Heart left ventricle (tissue), 16 donors: ENCODE data around the gene ETV6. TPM values are rescaled to one million over a fixed set of nuclear protein-coding genes. Genes with fewer than 3 reads are reported as not detected.

ENCODE experiments used
- ATAC-seq, 4 donors: fragments of 200-7000 bp; cut with Tn5 transposase; one replicate each; pipeline ENCODE4 v1.9.1; 2020 to 2022; ENCODE audit warnings: moderate library complexity in 4 of 4, mild to moderate bottlenecking in 3 of 4, moderate number of reproducible peaks in 1 of 4
- DNase-seq, 5 donors: peaks; one replicate each; pipeline ENCODE4 v3.0.0-alpha.2; 2020
- H3K27ac ChIP-seq, 12 donors: fragments of 200-600 bp; sonication (generic) in 4 of 12; one replicate each; pipeline versions ENCODE4 v1.5.0 to v1.8.0; 2016 to 2022; ENCODE audit warnings: mild to moderate bottlenecking in 2 of 12
- H3K27me3 ChIP-seq, 9 donors: fragments of 200-600 bp; sonication (generic) in 2 of 9; one replicate each; pipeline versions ENCODE4 v1.5.1 to v1.8.0; 2016 to 2022; ENCODE audit warnings: mild to moderate bottlenecking in 3 of 9
- H3K36me3 ChIP-seq, 9 donors: fragments of 200-600 bp; sonication (generic) in 2 of 9; one replicate each; pipeline versions ENCODE4 v1.5.0 to v1.8.0; 2018 to 2022; ENCODE audit warnings: mild to moderate bottlenecking in 2 of 9
- H3K4me1 ChIP-seq, 12 donors: fragments of 200-600 bp; sonication (generic) in 4 of 12; one replicate each; pipeline versions ENCODE4 v1.5.0 to v1.8.0; 2016 to 2022; ENCODE audit warnings: mild to moderate bottlenecking in 3 of 12
- H3K4me3 ChIP-seq, 12 donors: fragments of 200-600 bp; sonication (generic) in 4 of 12; one replicate each; pipeline versions ENCODE4 v1.5.0 to v1.8.0; 2017 to 2022; ENCODE audit warnings: mild to moderate bottlenecking in 9 of 12, moderate library complexity in 4 of 12
- H3K9me3 ChIP-seq, 12 donors: fragments of 200-600 bp; sonication (generic) in 4 of 12; one replicate each; pipeline versions ENCODE4 v1.5.0 to v1.8.0; 2016 to 2022; ENCODE audit warnings: mild to moderate bottlenecking in 1 of 12
- CTCF ChIP-seq, 12 donors: fragments of 200-600 bp; sonication (generic) in 4 of 12; IDR thresholded peaks; one replicate each; pipeline versions ENCODE4 v1.5.0 to v1.8.0; 2018 to 2022; ENCODE audit warnings: antibody characterized with exemption in 12 of 12, mild to moderate bottlenecking in 5 of 12
- POLR2A ChIP-seq, 2 donors: fragments of 450-650 bp; IDR thresholded peaks; one replicate each; pipeline ENCODE4 v1.6.1; 2017; ENCODE audit warnings: antibody characterized with exemption in 2 of 2, mild to moderate bottlenecking in 2 of 2, moderate library complexity in 2 of 2
- WGBS, 4 donors: extraction: QIAGEN DNeasy Blood & Tissue Kit in 2 of 4; methylation state at CpG; one replicate each; pipeline versions ENCODE4 v1.1.5 to v1.1.7; 2013 to 2018; 5-methylcytosine and 5-hydroxymethylcytosine counted together
- intact Hi-C, 10 donors: fragments of 100-400 bp; cut with DNase I; formaldehyde crosslinking; loops; one replicate each; pipeline versions ENCODE4 v1.11.1 to v1.14.2; 2022
- polyA plus RNA-seq, 2 donors: library from polyadenylated mRNA; stranded (reverse); fragments of 200-250 nt; gene quantifications; one replicate each; pipeline ENCODE4 v1.2.3, GENCODE V29; 2013
- total RNA-seq, 9 donors: library from RNA; depleted of rRNA in 2 of 9; stranded (reverse); fragments of >200 nt in 2 of 9; fragmentation: NEBNext Ultra II Directional in 3 of 9; extraction: Animal tissue kit (Norgen Biotek cat#: 25700) in 3 of 9; gene quantifications; one replicate each; pipeline versions ENCODE4 v1.1.0 to v1.2.4, GENCODE V29; 2016 to 2023
- donor health status: ischemic (EF 13 %, LVEDD 7.1; RV severe dilation, severe dysfunction).
- donor health status: healthy with polysubstance abuse.
- donor health status: DM: no; HTN: yes; CAD: no.
- donor health status: DM: no; HTN: no; CAD: no.
- donor health status: ischemic (EF 25% LVEDD 6.9; RV normal size, moderate dysfunction).
- donor health status: ischemic (EF 25% LVEDD 5.7; RV mildly dilated, moderate dysfunction).
- donor health status: healthy.
- donor health status: DM: yes; HTN: yes; CAD: no.
- donor health status: ischemic (EF 35%, LVEDD 5.7; RV mildly dilated, moderate dysfunction).
- donor health status: nonischemic (EF 11% LVEDD 7.7; RV severe dilation, severe dysfunction).
- donor health status: DM: yes; HTN: yes; CAD: no.
- donor health status: PGD.
- donor health status: ischemic (EF 29% LVEDD 5.4; RV normal size, mild dysfunction).
- donor health status: nonischemic (EF 23%, LVEDD 6.1; RV moderate dilation, normal function).

The ETV6 gene
- total and polyA plus RNA-seq, 11 donors: 3.9 to 37.3 (median 12.4) TPM

- Histone ChIP-seq H3K4me3 (no peak overlapping the region), H3K27ac (peak overlapping the region in 7 of 12 donors; percentile 34 to 74 (median 63)), H3K36me3 (peaks cover 0 to 5% (median 0%) of the 10 kb centered on the region in 9 donors), H3K9me3 (no peaks in the 10 kb centered on the region), H3K27me3 (no peaks in the 10 kb centered on the region), H3K4me1 (peaks cover 0 to 53% (median 27%) of the 10 kb centered on the region in 12 donors)
- TF ChIP-seq CTCF (IDR thresholded peaks at IDR 0.05) (no peak), POLR2A (IDR thresholded peaks at IDR 0.05) (no peak)
- no peak for DNase-seq
- 78 to 81% (median 80%) methylated on average over 12 of the region's 12 CpGs for WGBS, 4 donors
- intact Hi-C loops: no loop called here
- ATAC-seq: peak in 2 of 4 donors; percentile 35 to 39
Measured at GRCh38 chr12:11777962-11778361, 128.5 kb downstream of the ETV6 start.

GRCh38 chr12:11778713-11779685 is 129.5 kb downstream of the ETV6 start:
- TF ChIP-seq CTCF (IDR thresholded peaks at IDR 0.05) (no peak), POLR2A (IDR thresholded peaks at IDR 0.05) (no peak)
- 56 to 65% (median 60%) methylated on average over 12 of the region's 12 CpGs for WGBS, 4 donors
- H3K9me3 ChIP-seq: no peaks in the 10 kb centered on the region

GRCh38 chr12:11780521-11781101 is 131.1 kb downstream of the ETV6 start:
- ATAC-seq: peak in 2 of 4 donors; percentile 19 to 36

More at GRCh38 chr12:11778713-11779685, 129.5 kb downstream of the ETV6 start:
- ATAC-seq (peak; percentile 27 to 84 (median 64)), DNase-seq (no peak)
- peak overlapping the region in 10 of 12 donors; percentile 14 to 74 (median 58) for H3K27ac ChIP-seq
- H3K36me3 ChIP-seq: peaks cover 0 to 5% (median 0%) of the 10 kb centered on the region in 9 donors
- H3K4me3 ChIP-seq: no peak overlapping the region
- H3K4me1 ChIP-seq: peaks cover 0 to 44% (median 27%) of the 10 kb centered on the region in 12 donors
- no peaks in the 10 kb centered on the region for H3K27me3 ChIP-seq
- intact Hi-C loops: no loop called here

More at GRCh38 chr12:11780521-11781101, 131.1 kb downstream of the ETV6 start:
- no peaks in the 10 kb centered on the region for H3K9me3 ChIP-seq
- peaks cover 0 to 5% (median 0%) of the 10 kb centered on the region in 9 donors for H3K36me3 ChIP-seq
- TF ChIP-seq CTCF (IDR thresholded peaks at IDR 0.05) (no peak), POLR2A (IDR thresholded peaks at IDR 0.05) (no peak)
- peaks cover 0 to 48% (median 32%) of the 10 kb centered on the region in 12 donors for H3K4me1 ChIP-seq
- no peak overlapping the region for H3K4me3 ChIP-seq
- no peaks in the 10 kb centered on the region for H3K27me3 ChIP-seq
- 65 to 76% (median 73%) methylated on average over 6 of the region's 6 CpGs for WGBS, 4 donors
- no peak for DNase-seq
- H3K27ac ChIP-seq: peak overlapping the region in 4 of 12 donors; percentile 6 to 71 (median 36)
- intact Hi-C loops: no loop called here
